ENCODE results near the gene HSD3B7. TPM values are rescaled to one million over a fixed set of nuclear protein-coding genes. Genes with fewer than 3 reads are reported as not detected.

Gene HSD3B7
- total and polyA plus RNA-seq, 2 of the 8 experiments (the other 6 are each of a cell fraction or from before 2014, with no cell fraction given): 2.9 to 6.6 TPM

GRCh38 chr16:30949650-30950515 is 35.1 kb upstream of the HSD3B7 start:
- Histone ChIP-seq H3K23me2 (ENCODE audit: low read depth, low read length) (peaks cover 12% of the 10 kb centered on the region), H2AFZ (ENCODE audit: low read length) (no peak overlapping the region), H2BK15ac (ENCODE audit: low read length) (peak overlapping the region; percentile 74; the same call in 1 of the 2 replicates)
- TF ChIP-seq TBP (IDR thresholded peaks at IDR 0.05; ENCODE audit: low read depth, low read length): peak; percentile 19; the same call in 1 of the 2 replicates
- peak; percentile 77 for TF ChIP-seq POLR2AphosphoS5 (IDR thresholded peaks at IDR 0.05; ENCODE audit: low read depth, low read length)
- 0 out of 4 replicates have a peak, but pooled peaks of 1 of the 2 experiments have one; percentile 26 for TF ChIP-seq SIN3A (conservative IDR thresholded peaks at IDR 0.05 in 1 of 2, IDR thresholded peaks at IDR 0.05 in 1 of 2; ENCODE audit: low read depth in 1 of 2, low read length in 2 of 2)
- TF ChIP-seq BACH1 (IDR thresholded peaks at IDR 0.05; ENCODE audit: low read length): no peak
- TF ChIP-seq TAF1 (IDR thresholded peaks at IDR 0.05; ENCODE audit: low read depth, low read length): 0 out of 2 replicates have a peak, but pooled peaks have one; percentile 19
- peak in 2 of 3 experiments; percentile 9 to 16; a peak in 1 of 4 replicates for TF ChIP-seq CTCF (IDR thresholded peaks at IDR 0.05; ENCODE audit: control extremely low read depth in 1 of 3, insufficient read depth in 1 of 3, low read depth in 1 of 3, low read length in 3 of 3)

More at GRCh38 chr16:30949650-30950515, 35.1 kb upstream of the HSD3B7 start:
- Histone ChIP-seq H3K18ac (ENCODE audit: extremely low read depth, low read length) (peak overlapping the region; percentile 90), H3K4ac (replicated peaks; ENCODE audit: insufficient read length, low read depth, low read length) (peak overlapping the region; percentile 32), H3K4me1 (replicated peaks in 1 of 4; ENCODE audit: control insufficient read depth in 3 of 4, insufficient read depth in 4 of 4, low read length in 3 of 4) (peaks cover 0 to 32% (median 22%) of the 10 kb centered on the region in 4 experiments; a peak in 6 of 7 replicates), H2BK5ac (ENCODE audit: low read depth, low read length) (peak overlapping the region; percentile 35; the same call in 1 of the 2 replicates), H3K9me3 (ENCODE audit: insufficient read depth in 2 of 2, low read depth in 1 of 2, low read length in 1 of 2) (no peaks in the 10 kb centered on the region), H4K91ac (replicated peaks; ENCODE audit: insufficient read length, low read length) (peak overlapping the region; percentile 82), H2BK12ac (ENCODE audit: low read depth, low read length) (peak overlapping the region; percentile 22; the same call in 1 of the 2 replicates), H3K36me3 (ENCODE audit: control insufficient read depth in 2 of 4, insufficient read depth in 4 of 4, low read length in 3 of 4) (peaks cover 0 to 3% (median 0%) of the 10 kb centered on the region in 4 experiments; a peak in 3 of 8 replicates), H4K8ac (ENCODE audit: extremely low read depth, insufficient read depth, low read length) (no peak overlapping the region), H3K79me1 (ENCODE audit: low read depth, low read length) (no peaks in the 10 kb centered on the region), H3K4me2 (ENCODE audit: insufficient read depth in 1 of 2, low read depth in 2 of 2, low read length in 2 of 2) (peak overlapping the region; percentile 85 to 95), H3K23ac (ENCODE audit: insufficient read length) (no peak overlapping the region), H2BK120ac (replicated peaks; ENCODE audit: low read depth, low read length) (no peak overlapping the region), H3K9ac (replicated peaks in 1 of 4; ENCODE audit: extremely low read depth in 1 of 4, low read depth in 3 of 4, low read length in 3 of 4) (peak overlapping the region in 3 of 4 experiments; percentile 51 to 58 (median 53); a peak in 5 of 7 replicates), H3K27me3 (replicated peaks in 1 of 4; ENCODE audit: control insufficient read depth in 3 of 4, extremely low read depth in 1 of 4, insufficient read depth in 3 of 4, low read length in 3 of 4) (no peaks in the 10 kb centered on the region), H2BK20ac (ENCODE audit: low read length) (no peak overlapping the region), H2AK5ac (ENCODE audit: low read depth, low read length) (0 out of 2 replicates have a peak overlapping the region, but pooled peaks have one; percentile 10), H3K79me2 (ENCODE audit: control insufficient read depth in 1 of 2, insufficient read depth in 2 of 2, low read length in 2 of 2) (no peaks in the 10 kb centered on the region), H4K5ac (ENCODE audit: insufficient read length, low read depth, low read length) (peak overlapping the region; percentile 18), H3K56ac (replicated peaks; ENCODE audit: insufficient read length, low read depth, low read length) (peak overlapping the region; percentile 74), H4K20me1 (replicated peaks in 1 of 2; ENCODE audit: control insufficient read depth in 1 of 2, insufficient read depth in 2 of 2, low read length in 2 of 2) (peaks cover 0 to 11% of the 10 kb centered on the region in 2 experiments), H3K4me3 (ENCODE audit: extremely low read depth in 1 of 4, insufficient read depth in 2 of 4, low read depth in 3 of 4, low read length in 4 of 4) (peak overlapping the region; percentile 64 to 98 (median 68)), H3K14ac (ENCODE audit: insufficient read length) (no peak overlapping the region), H3K27ac (ENCODE audit: low read depth, low read length) (no peak overlapping the region)
- DNase-seq (ENCODE audit: low read depth in 1 of 2, low spot score in 2 of 2) (peak in 1 of 2 experiments; percentile 63), FAIRE-seq (no peak)
- WGBS, 2 experiments (ENCODE audit: extremely low coverage in 1 of 2, insufficient coverage in 1 of 2, insufficient read length in 1 of 2, insufficient replicate concordance in 2 of 2, low coverage in 1 of 2, low lambda C conversion rate in 2 of 2, missing lambda C conversion rate in 1 of 2): 17% methylated on average over 21 of the region's 21 CpGs; no CpG with 5 or more reads in 1 of the 2 experiments
- CTCF ChIA-PET (ENCODE audit: partially characterized antibody): interaction anchor here (0.9 to 1.7 kb wide), 6 partner anchors 8 to 105 kb away, joined by 3 to 10 read pairs (median 4); partner anchors contain the start of gene HSD3B7
- POLR2A ChIA-PET (ENCODE audit: partially characterized antibody): interaction anchor here (0.6 to 4.4 kb wide), 19 partner anchors 8 to 267 kb away, joined by 3 to 23 read pairs (median 4); partner anchors contain the start of genes CTF1, FBXL19, HSD3B7 and KAT8

Measured in H1 (cell line).